IMR-90 (cell line): ENCODE data around the gene PDIA2. TPM values are rescaled to one million over a fixed set of nuclear protein-coding genes. Genes with fewer than 3 reads are reported as not detected.

Experiments used
- ATAC-seq: fragments of 200-7000 bp; cut with Tn5 transposase; 2 replicates; pipeline ENCODE4 v1.9.1; 2020; ENCODE audit warnings: low read depth, mild to moderate bottlenecking, moderate library complexity
- BruUV-seq: library from RNA; stranded (reverse); fragments of 400-500 nt; replicated peaks from 2 replicates; lab custom pipeline; 2021; lab: Mats Ljungman, UMichigan
- CTCF ChIA-PET: fragments of 300-600 bp; formaldehyde crosslinking; extraction: SDS; loops from one replicate; lab custom pipeline; 2021; ENCODE audit warnings: antibody characterized with exemption; lab: Yijun Ruan, JAX
- POLR2A ChIA-PET: fragments of 300-600 bp; sonication (Branson Sonifier 250); formaldehyde crosslinking; loops from one replicate; lab custom pipeline; 2022; ENCODE audit warnings: antibody characterized with exemption; ENCODE audit not compliant: unreplicated experiment; lab: Charles Lee
- DNase-seq: peaks from one replicate; pipeline ENCODE4 v3.0.0; 2013
- H2AFZ ChIP-seq: replicated peaks from 2 replicates; pipeline ENCODE3; 2013; ENCODE audit warnings: low read length, mild to moderate bottlenecking; ENCODE audit not compliant: poor library complexity
- H2AK5ac ChIP-seq: 2 replicates; pipeline ENCODE4 v1.6.1; 2013; ENCODE audit warnings: low read depth, low read length, inconsistent platforms
- H2AK9ac ChIP-seq: replicated peaks from 2 replicates; pipeline ENCODE3; 2013; ENCODE audit warnings: mild to moderate bottlenecking, low read depth, low read length, moderate library complexity; ENCODE audit not compliant: poor library complexity
- H2BK120ac ChIP-seq: 2 replicates; pipeline ENCODE4 v1.6.1; 2013; ENCODE audit warnings: low read depth, low read length, inconsistent platforms
- H2BK15ac ChIP-seq: 3 replicates; pipeline ENCODE4 v1.6.1; 2013; ENCODE audit warnings: low read depth, low read length, inconsistent platforms
- H2BK20ac ChIP-seq: 2 replicates; pipeline ENCODE4 v1.6.1; 2013; ENCODE audit warnings: low read depth, mild to moderate bottlenecking, inconsistent platforms, low read length, moderate library complexity
- H2BK5ac ChIP-seq: 2 replicates; pipeline ENCODE4 v1.6.1; 2013; ENCODE audit warnings: mild to moderate bottlenecking, low read depth, low read length, inconsistent platforms; ENCODE audit not compliant: poor library complexity, severe bottlenecking
- H3K14ac ChIP-seq: replicated peaks from 2 replicates; pipeline ENCODE4 v1.6.1; 2013; ENCODE audit warnings: low read depth, low read length, inconsistent platforms
- H3K18ac ChIP-seq: 2 replicates; pipeline ENCODE4 v1.6.1; 2013; ENCODE audit warnings: low read depth, low read length, control low read depth
- H3K23ac ChIP-seq: 2 replicates; pipeline ENCODE4 v1.6.1; 2013; ENCODE audit warnings: low read depth, low read length, inconsistent platforms
- H3K27ac ChIP-seq: 2 replicates; pipeline ENCODE4 v1.5.1; 2013; ENCODE audit warnings: mild to moderate bottlenecking, control low read depth, low read length; ENCODE audit not compliant: insufficient read depth
- H3K27me3 ChIP-seq: 2 replicates; pipeline ENCODE4 v1.6.1; 2013; ENCODE audit warnings: low read length; ENCODE audit not compliant: control insufficient read depth, insufficient read depth
- H3K36me3 ChIP-seq: 2 replicates; pipeline ENCODE4 v1.6.1; 2013; ENCODE audit warnings: low read length, mixed read lengths; ENCODE audit not compliant: control insufficient read depth, insufficient read depth
- H3K4ac ChIP-seq: 2 replicates; pipeline ENCODE4 v1.6.1; 2013; ENCODE audit warnings: low read depth, low read length, inconsistent platforms
- H3K4me1 ChIP-seq: 2 replicates; pipeline ENCODE4 v1.6.1; 2013; ENCODE audit warnings: low read length, mixed read lengths; ENCODE audit not compliant: control insufficient read depth, insufficient read depth
- H3K4me2 ChIP-seq: 2 replicates; pipeline ENCODE4 v1.6.1; 2013; ENCODE audit warnings: low read depth, mild to moderate bottlenecking, control low read depth, low read length, moderate library complexity
- H3K4me3 ChIP-seq: 2 replicates; pipeline ENCODE4 v1.5.1; 2013; ENCODE audit warnings: low read depth, mild to moderate bottlenecking, control low read depth, low read length, moderate library complexity; ENCODE audit not compliant: insufficient read depth
- H3K56ac ChIP-seq: 2 replicates; pipeline ENCODE4 v1.6.1; 2013; ENCODE audit warnings: low read length, inconsistent platforms; ENCODE audit not compliant: insufficient read depth; ENCODE audit errors: extremely low read depth
- H3K79me1 ChIP-seq, 2 experiments: 2 replicates each; pipeline ENCODE4 v1.6.1; 2013; ENCODE audit warnings: low read length in 2 of 2, inconsistent platforms in 1 of 2, low read depth in 1 of 2
- H3K9ac ChIP-seq: 2 replicates; pipeline ENCODE4 v1.6.1; 2013; ENCODE audit warnings: low read depth, low read length, control low read depth
- H3K9me1 ChIP-seq: 2 replicates; pipeline ENCODE4 v1.6.1; 2013; ENCODE audit warnings: low read length, inconsistent platforms; ENCODE audit not compliant: insufficient read depth
- H3K9me3 ChIP-seq: 2 replicates; pipeline ENCODE4 v1.6.1; 2013; ENCODE audit warnings: low read length; ENCODE audit not compliant: control insufficient read depth, insufficient read depth
- H4K20me1 ChIP-seq: 2 replicates; pipeline ENCODE4 v1.6.1; 2013; ENCODE audit warnings: low read length, inconsistent platforms; ENCODE audit not compliant: insufficient read depth
- H4K5ac ChIP-seq: 2 replicates; pipeline ENCODE4 v1.6.1; 2013; ENCODE audit warnings: mild to moderate bottlenecking, low read depth, low read length, control low read depth
- H4K8ac ChIP-seq, 2 experiments: 2 replicates each; pipeline ENCODE4 v1.6.1; 2013; ENCODE audit warnings: low read depth in 2 of 2, low read length in 2 of 2, control low read depth in 1 of 2, inconsistent platforms in 1 of 2
- H4K91ac ChIP-seq: 2 replicates; pipeline ENCODE4 v1.6.1; 2013; ENCODE audit warnings: low read depth, low read length, inconsistent platforms; ENCODE audit not compliant: insufficient read depth
- BHLHE40 ChIP-seq: fragments of 150-350 bp; IDR thresholded peaks from 2 replicates; pipeline ENCODE4 v1.6.1; 2016; ENCODE audit warnings: mild to moderate bottlenecking, low read depth, low read length
- CEBPB ChIP-seq: IDR thresholded peaks from 2 replicates; pipeline ENCODE4 v1.6.1; 2012; ENCODE audit warnings: low read depth, low read length, improper control_type of control experiment
- MAFK ChIP-seq: IDR thresholded peaks from 2 replicates; pipeline ENCODE4 v1.6.1; 2012; ENCODE audit warnings: low read depth, low read length, improper control_type of control experiment
- MAZ ChIP-seq: IDR thresholded peaks from 2 replicates; pipeline ENCODE4 v1.6.1; 2012; ENCODE audit warnings: low read depth, mild to moderate bottlenecking, low read length, improper control_type of control experiment, moderate library complexity, borderline replicate concordance
- MXI1 ChIP-seq: IDR thresholded peaks from 2 replicates; pipeline ENCODE4 v1.6.1; 2012; ENCODE audit warnings: low read depth, mild to moderate bottlenecking, low read length, moderate library complexity, borderline replicate concordance
- NFE2L2 ChIP-seq: fragments of 150-350 bp; IDR thresholded peaks from 2 replicates; pipeline ENCODE4 v1.6.1; 2016; ENCODE audit warnings: low read depth, mild to moderate bottlenecking, low read length
- POLR2A ChIP-seq: IDR thresholded peaks from 2 replicates; pipeline ENCODE4 v1.6.1; 2012; ENCODE audit warnings: mild to moderate bottlenecking, low read depth, low read length
- RAD21 ChIP-seq: IDR thresholded peaks from 2 replicates; pipeline ENCODE4 v1.6.1; 2012; ENCODE audit warnings: low read length, improper control_type of control experiment
- RCOR1 ChIP-seq: IDR thresholded peaks from 2 replicates; pipeline ENCODE4 v1.6.1; 2012; ENCODE audit warnings: mild to moderate bottlenecking, low read length, improper control_type of control experiment; ENCODE audit not compliant: insufficient replicate concordance
- SMC3 ChIP-seq: fragments of 150-350 bp; IDR thresholded peaks from 2 replicates; pipeline ENCODE4 v1.6.1; 2016; ENCODE audit warnings: low read depth, mild to moderate bottlenecking, antibody characterized with exemption, low read length, moderate library complexity
- WGBS, 2 experiments: methylation state at CpG; one replicate each; pipeline versions ENCODE4 v1.1.5 to v1.1.7; 2013; ENCODE audit warnings: missing lambda C conversion rate in 2 of 2; ENCODE audit not compliant: insufficient read length in 1 of 2; ENCODE audit errors: extremely low coverage in 2 of 2; 5-methylcytosine and 5-hydroxymethylcytosine counted together
- dilution Hi-C: fragments of 300-500 bp; cut with HindIII; formaldehyde crosslinking; loops from one replicate; pipeline ENCODE4 v1.14.3; 2018; ENCODE audit warnings: low sequenced_read_pairs; ENCODE audit not compliant: unreplicated experiment
- in situ Hi-C: fragments of 300-500 bp; cut with MboI; formaldehyde crosslinking; loops from 3 replicates; pipeline ENCODE4 v1.14.3; 2019; ENCODE audit warnings: low sequenced_read_pairs, inconsistent platforms, mixed read lengths
- intact Hi-C: fragments of 100-400 bp; cut with micrococcal nuclease; formaldehyde crosslinking; loops from 2 replicates; pipeline ENCODE4 v1.10.0; 2022
- polyA plus RNA-seq, 3 experiments: library from polyadenylated mRNA; depleted of rRNA; stranded (reverse); fragments of >200 nt; gene quantifications; 2 replicates each; pipeline ENCODE4 v1.2.3, GENCODE V29; 2012; ENCODE audit warnings: low replicate concordance in 1 of 3
- total RNA-seq: library from RNA; depleted of rRNA; stranded (reverse); fragments of >200 nt; gene quantifications from 2 replicates; pipeline ENCODE4 v1.2.3, GENCODE V29; 2012
- TF ChIP-seq, protein P1 (sequence below): fragments of 150-350 bp; IDR thresholded peaks from 2 replicates; pipeline ENCODE4 v1.6.1; 2016; ENCODE audit warnings: low read depth, mild to moderate bottlenecking, low read length, moderate library complexity, borderline replicate concordance
- TF ChIP-seq, protein P2 (sequence below): conservative IDR thresholded peaks from 2 replicates; pipeline ENCODE4 v1.5.1; 2012; ENCODE audit warnings: mild to moderate bottlenecking, low read depth, low read length, improper control_type of control experiment
- TF ChIP-seq, protein P3 (sequence below): fragments of 150-350 bp; IDR thresholded peaks from 2 replicates; pipeline ENCODE4 v1.6.1; 2017; ENCODE audit warnings: mild to moderate bottlenecking, antibody characterized with exemption, low read length, low read depth

PDIA2 gene
- total and polyA plus RNA-seq, 2 of the 4 experiments (the other 2 are of a cell fraction): 0.17 TPM; not detected in 1

DNA sequence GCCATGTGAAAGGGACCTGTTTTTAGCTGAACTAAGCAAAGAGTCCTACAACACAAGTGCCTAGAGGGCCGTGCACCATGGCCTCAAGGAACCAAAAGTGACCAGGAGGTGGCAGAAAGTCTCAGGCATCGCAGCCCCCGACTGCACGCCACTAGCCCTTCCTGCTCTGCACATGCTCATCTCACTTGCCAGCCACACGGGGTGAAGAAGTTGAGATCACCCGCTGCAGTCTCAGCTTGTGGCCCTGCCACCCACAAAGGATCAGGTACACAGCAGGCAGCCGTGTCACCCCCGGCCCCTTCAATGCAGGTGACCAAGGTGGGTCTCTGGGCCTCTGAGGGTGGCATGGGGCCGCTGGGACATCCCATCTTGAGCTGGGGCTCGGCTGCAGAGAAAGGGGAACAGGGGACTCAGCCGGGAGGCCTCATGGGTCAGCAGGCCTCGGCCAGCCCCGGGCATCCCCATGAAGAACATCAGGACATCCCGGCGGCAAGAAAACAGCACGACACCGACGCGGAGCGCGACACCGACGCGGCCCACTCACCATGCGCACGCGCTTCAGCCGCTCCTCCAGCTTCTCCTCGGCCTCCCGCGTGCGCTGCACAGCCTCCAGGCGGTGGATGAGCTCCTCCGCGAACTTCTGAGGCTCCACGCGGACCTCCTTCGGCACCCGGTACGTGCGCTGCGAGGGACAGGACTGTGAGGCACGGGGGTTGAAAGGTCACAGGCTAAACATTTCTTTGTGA is 21.0 kb downstream of the PDIA2 start:
- intact Hi-C loops: no loop called here
- H4K91ac ChIP-seq: no peak overlapping the region

More for the DNA sequence above, 21.0 kb downstream of the PDIA2 start:
- no peak overlapping the region for H3K9ac ChIP-seq
- H3K56ac ChIP-seq: no peak overlapping the region
- no peak overlapping the region for H2BK5ac ChIP-seq
- no peaks in the 10 kb centered on the region for H3K4me1 ChIP-seq
- no peaks in the 10 kb centered on the region for H3K27me3 ChIP-seq
- H3K9me3 ChIP-seq: no peaks in the 10 kb centered on the region
- no peak overlapping the region for H3K18ac ChIP-seq
- no TSS peak for BruUV-seq
- H3K4me2 ChIP-seq: no peak overlapping the region
- no peak overlapping the region for H2AK9ac ChIP-seq
- no peak overlapping the region for H2BK15ac ChIP-seq
- H4K20me1 ChIP-seq: peaks cover 4% of the 10 kb centered on the region; the same call in 1 of the 2 replicates
- no peak overlapping the region for H2AK5ac ChIP-seq
- no peak overlapping the region for H4K5ac ChIP-seq
- DNase-seq (no peak), ATAC-seq (no peak; the same call in 1 of the 2 replicates)
- dilution Hi-C loops (no loop called here), in situ Hi-C loops (no loop called here)
- H3K36me3 ChIP-seq: peaks cover 28% of the 10 kb centered on the region
- H2BK20ac ChIP-seq: no peak overlapping the region
- H3K4ac ChIP-seq: no peak overlapping the region
- no peak overlapping the region for H3K14ac ChIP-seq
- ChIA-PET POLR2A (no interaction called here), CTCF (no interaction called here)
- H2BK120ac ChIP-seq: no peak overlapping the region
- TF ChIP-seq, protein P1, sequence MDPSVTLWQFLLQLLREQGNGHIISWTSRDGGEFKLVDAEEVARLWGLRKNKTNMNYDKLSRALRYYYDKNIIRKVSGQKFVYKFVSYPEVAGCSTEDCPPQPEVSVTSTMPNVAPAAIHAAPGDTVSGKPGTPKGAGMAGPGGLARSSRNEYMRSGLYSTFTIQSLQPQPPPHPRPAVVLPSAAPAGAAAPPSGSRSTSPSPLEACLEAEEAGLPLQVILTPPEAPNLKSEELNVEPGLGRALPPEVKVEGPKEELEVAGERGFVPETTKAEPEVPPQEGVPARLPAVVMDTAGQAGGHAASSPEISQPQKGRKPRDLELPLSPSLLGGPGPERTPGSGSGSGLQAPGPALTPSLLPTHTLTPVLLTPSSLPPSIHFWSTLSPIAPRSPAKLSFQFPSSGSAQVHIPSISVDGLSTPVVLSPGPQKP: no peak
- TF ChIP-seq MAFK (no peak), POLR2A (no peak), MXI1 (no peak), SMC3 (no peak), MAZ (no peak), CEBPB (no peak), NFE2L2 (no peak), RCOR1 (no peak), RAD21 (no peak), BHLHE40 (no peak)
- TF ChIP-seq, protein P2, sequence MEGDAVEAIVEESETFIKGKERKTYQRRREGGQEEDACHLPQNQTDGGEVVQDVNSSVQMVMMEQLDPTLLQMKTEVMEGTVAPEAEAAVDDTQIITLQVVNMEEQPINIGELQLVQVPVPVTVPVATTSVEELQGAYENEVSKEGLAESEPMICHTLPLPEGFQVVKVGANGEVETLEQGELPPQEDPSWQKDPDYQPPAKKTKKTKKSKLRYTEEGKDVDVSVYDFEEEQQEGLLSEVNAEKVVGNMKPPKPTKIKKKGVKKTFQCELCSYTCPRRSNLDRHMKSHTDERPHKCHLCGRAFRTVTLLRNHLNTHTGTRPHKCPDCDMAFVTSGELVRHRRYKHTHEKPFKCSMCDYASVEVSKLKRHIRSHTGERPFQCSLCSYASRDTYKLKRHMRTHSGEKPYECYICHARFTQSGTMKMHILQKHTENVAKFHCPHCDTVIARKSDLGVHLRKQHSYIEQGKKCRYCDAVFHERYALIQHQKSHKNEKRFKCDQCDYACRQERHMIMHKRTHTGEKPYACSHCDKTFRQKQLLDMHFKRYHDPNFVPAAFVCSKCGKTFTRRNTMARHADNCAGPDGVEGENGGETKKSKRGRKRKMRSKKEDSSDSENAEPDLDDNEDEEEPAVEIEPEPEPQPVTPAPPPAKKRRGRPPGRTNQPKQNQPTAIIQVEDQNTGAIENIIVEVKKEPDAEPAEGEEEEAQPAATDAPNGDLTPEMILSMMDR: no peak
- TF ChIP-seq, protein P3, sequence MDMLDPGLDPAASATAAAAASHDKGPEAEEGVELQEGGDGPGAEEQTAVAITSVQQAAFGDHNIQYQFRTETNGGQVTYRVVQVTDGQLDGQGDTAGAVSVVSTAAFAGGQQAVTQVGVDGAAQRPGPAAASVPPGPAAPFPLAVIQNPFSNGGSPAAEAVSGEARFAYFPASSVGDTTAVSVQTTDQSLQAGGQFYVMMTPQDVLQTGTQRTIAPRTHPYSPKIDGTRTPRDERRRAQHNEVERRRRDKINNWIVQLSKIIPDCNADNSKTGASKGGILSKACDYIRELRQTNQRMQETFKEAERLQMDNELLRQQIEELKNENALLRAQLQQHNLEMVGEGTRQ: no peak
- no peak overlapping the region for H3K4me3 ChIP-seq
- peaks cover 0 to 20% of the 10 kb centered on the region in 2 experiments; a peak in 2 of 4 replicates for H3K79me1 ChIP-seq
- 87% methylated on average over 24 of the region's 43 CpGs; no CpG with 5 or more reads in 1 of the 2 experiments for WGBS, 2 experiments
- no peak overlapping the region for H3K27ac ChIP-seq
- no peaks in the 10 kb centered on the region for H3K9me1 ChIP-seq
- no peak overlapping the region for H4K8ac ChIP-seq
- no peak overlapping the region for H2AFZ ChIP-seq
- no peak overlapping the region for H3K23ac ChIP-seq
